Smooth muscle cell (in vitro differentiated cells): ENCODE results near the gene TUBG1. TPM values are rescaled to one million over a fixed set of nuclear protein-coding genes. Genes with fewer than 3 reads are reported as not detected.

ENCODE experiments used
- DNase-seq: peaks from one replicate; lab custom pipeline; 2025; ENCODE audit not compliant: unreplicated experiment; lab: John Stamatoyannopoulos, UW
- H2AFZ ChIP-seq: fragments of 200-600 bp; sonication (generic); 2 replicates; pipeline ENCODE4 v1.6.0; 2016; ENCODE audit warnings: antibody characterized with exemption, low read depth, mild to moderate bottlenecking
- H3F3A ChIP-seq: fragments of 200-600 bp; sonication (generic); 2 replicates; pipeline ENCODE4 v1.6.0; 2017; ENCODE audit warnings: antibody characterized with exemption, low read depth
- H3K27ac ChIP-seq: fragments of 200-600 bp; sonication (generic); 2 replicates; pipeline ENCODE4 v1.5.1; 2016; ENCODE audit warnings: low read depth, mild to moderate bottlenecking
- H3K27me3 ChIP-seq: fragments of 200-600 bp; sonication (generic); 2 replicates; pipeline ENCODE4 v1.6.1; 2016; ENCODE audit warnings: low read depth, mild to moderate bottlenecking
- H3K36me3 ChIP-seq: fragments of 200-600 bp; sonication (generic); 2 replicates; pipeline ENCODE4 v1.5.1; 2016; ENCODE audit warnings: low read depth
- H3K4me1 ChIP-seq: fragments of 200-600 bp; sonication (generic); 2 replicates; pipeline ENCODE4 v1.5.1; 2016; ENCODE audit warnings: low read depth
- H3K4me2 ChIP-seq: fragments of 200-600 bp; sonication (generic); 2 replicates; pipeline ENCODE4 v1.6.0; 2016; ENCODE audit warnings: mild to moderate bottlenecking
- H3K4me3 ChIP-seq: fragments of 200-600 bp; sonication (generic); 2 replicates; pipeline ENCODE4 v1.5.1; 2016; ENCODE audit warnings: mild to moderate bottlenecking
- H3K79me2 ChIP-seq: fragments of 200-600 bp; sonication (generic); 2 replicates; pipeline ENCODE4 v1.6.0; 2016; ENCODE audit warnings: low read depth, mild to moderate bottlenecking
- H3K9ac ChIP-seq: fragments of 200-600 bp; sonication (generic); 2 replicates; pipeline ENCODE4 v1.6.0; 2016; ENCODE audit warnings: low read depth
- H3K9me3 ChIP-seq: fragments of 200-600 bp; sonication (generic); replicated peaks from 2 replicates; pipeline ENCODE4 v1.5.1; 2016; ENCODE audit warnings: low read depth
- H4K20me1 ChIP-seq: fragments of 200-600 bp; sonication (generic); 2 replicates; pipeline ENCODE4 v1.6.0; 2016; ENCODE audit warnings: low read depth
- WGBS: methylation state at CpG from one replicate; pipeline ENCODE4 v1.1.7; 2016; ENCODE audit warnings: low lambda C conversion rate; 5-methylcytosine and 5-hydroxymethylcytosine counted together
- polyA plus RNA-seq: library from polyadenylated mRNA; unstranded; fragments of >200 nt; fragmentation: Nextera tagmentation; extraction: Ambion mirVana; gene quantifications from 2 replicates; pipeline ENCODE4 v1.2.1, GENCODE V29; 2016
- total RNA-seq: library from RNA; depleted of rRNA; stranded (reverse); fragments of >200 nt; gene quantifications from 2 replicates; pipeline ENCODE4 v1.2.3, GENCODE V29; 2014
- TF ChIP-seq, protein P1 (sequence below): fragments of 200-600 bp; sonication (generic); IDR thresholded peaks from 2 replicates; pipeline ENCODE4 v1.5.1; 2017; ENCODE audit warnings: borderline replicate concordance, mild to moderate bottlenecking, antibody characterized with exemption; ENCODE audit not compliant: insufficient read depth, poor library complexity, severe bottlenecking

TUBG1 gene
- total and polyA plus RNA-seq, 2 experiments from 2014 or later = 38.7 to 102 TPM

- TF ChIP-seq, protein P1, sequence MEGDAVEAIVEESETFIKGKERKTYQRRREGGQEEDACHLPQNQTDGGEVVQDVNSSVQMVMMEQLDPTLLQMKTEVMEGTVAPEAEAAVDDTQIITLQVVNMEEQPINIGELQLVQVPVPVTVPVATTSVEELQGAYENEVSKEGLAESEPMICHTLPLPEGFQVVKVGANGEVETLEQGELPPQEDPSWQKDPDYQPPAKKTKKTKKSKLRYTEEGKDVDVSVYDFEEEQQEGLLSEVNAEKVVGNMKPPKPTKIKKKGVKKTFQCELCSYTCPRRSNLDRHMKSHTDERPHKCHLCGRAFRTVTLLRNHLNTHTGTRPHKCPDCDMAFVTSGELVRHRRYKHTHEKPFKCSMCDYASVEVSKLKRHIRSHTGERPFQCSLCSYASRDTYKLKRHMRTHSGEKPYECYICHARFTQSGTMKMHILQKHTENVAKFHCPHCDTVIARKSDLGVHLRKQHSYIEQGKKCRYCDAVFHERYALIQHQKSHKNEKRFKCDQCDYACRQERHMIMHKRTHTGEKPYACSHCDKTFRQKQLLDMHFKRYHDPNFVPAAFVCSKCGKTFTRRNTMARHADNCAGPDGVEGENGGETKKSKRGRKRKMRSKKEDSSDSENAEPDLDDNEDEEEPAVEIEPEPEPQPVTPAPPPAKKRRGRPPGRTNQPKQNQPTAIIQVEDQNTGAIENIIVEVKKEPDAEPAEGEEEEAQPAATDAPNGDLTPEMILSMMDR = no peak
- Histone ChIP-seq H2AFZ (no peak overlapping the region), H3K9ac (no peak overlapping the region), H3K27ac (no peak overlapping the region), H3K36me3 (no peaks in the 10 kb centered on the region), H3F3A (no peaks in the 10 kb centered on the region), H3K4me2 (no peak overlapping the region), H3K4me3 (no peak overlapping the region), H3K4me1 (no peaks in the 10 kb centered on the region), H3K9me3 (no peaks in the 10 kb centered on the region), H3K27me3 (no peaks in the 10 kb centered on the region), H3K79me2 (no peaks in the 10 kb centered on the region), H4K20me1 (no peaks in the 10 kb centered on the region)
- no peak for DNase-seq
- WGBS = 96% methylated on average over 5 of the region's 5 CpGs
Observed at GRCh38 chr17:42647778-42648177, 38.3 kb downstream of the TUBG1 start.

DNA sequence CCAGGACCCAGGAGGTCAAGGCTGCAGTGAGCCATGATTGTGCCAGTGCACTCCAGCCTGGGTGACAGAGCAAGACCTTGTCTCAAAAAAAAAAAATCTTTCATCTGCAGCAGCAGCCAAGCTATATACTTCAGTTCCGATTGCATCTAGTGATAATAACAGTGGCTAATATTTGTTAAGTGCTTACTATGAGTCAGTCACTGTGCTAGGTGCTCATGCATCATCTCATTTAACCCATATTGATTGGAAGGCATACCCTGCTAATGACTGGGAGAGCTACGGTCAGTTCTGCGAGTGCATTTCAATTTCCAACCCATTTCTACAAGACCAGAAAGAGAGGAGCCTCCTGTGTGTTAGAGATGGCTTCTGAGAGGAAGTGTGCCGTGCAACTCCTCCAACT, 41.9 kb downstream of the TUBG1 start:
- H3K27me3 ChIP-seq = no peaks in the 10 kb centered on the region
- no peaks in the 10 kb centered on the region for H3K79me2 ChIP-seq
- DNase-seq = no peak

DNA sequence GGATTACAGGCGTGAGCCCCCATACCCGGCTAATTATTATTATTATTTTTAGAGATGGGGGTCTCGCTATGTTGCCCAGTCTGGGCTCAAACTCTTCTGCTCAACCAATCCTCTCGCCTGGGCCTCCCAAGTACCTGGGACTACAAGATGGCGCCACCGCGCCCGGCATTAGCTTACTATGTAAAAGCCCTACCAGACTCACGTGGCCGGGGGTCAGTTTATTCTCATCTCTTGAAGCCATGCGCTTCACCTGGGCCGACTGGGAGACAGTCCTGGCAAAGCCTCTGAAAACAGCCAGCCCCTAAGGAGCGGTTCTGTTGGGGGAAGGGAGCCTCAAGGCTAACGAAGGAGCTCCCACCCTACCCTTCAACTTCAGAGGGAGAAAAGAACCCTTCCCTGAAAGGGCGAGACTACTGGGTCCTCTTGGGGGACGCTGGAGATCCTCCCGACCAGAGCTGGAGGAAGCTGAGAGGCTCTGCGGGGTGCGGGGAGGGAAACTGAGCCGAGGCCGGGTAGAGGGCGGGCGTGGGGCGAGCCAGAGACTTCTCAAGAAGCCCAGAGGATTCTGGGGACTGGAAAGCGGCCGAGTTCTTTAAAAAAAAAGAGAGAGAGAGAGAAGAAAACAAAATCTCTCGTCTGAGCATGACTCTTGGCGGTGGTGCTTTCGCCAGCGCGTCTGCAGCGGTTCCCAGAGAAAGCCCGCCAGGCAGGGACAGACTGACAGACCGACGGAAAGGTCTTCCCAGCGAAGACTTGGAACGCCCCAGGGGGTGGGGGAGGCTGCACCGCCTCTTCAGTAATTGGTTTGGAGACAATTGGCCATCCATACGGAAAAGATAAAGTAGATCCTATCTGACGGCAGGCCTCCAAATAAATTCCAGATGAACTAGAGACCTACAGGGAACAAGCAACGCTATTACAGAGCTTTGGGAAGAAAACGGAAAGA, 44.0 kb downstream of the TUBG1 start:
- no peak for DNase-seq
- Histone ChIP-seq H3K36me3 (no peaks in the 10 kb centered on the region), H3F3A (peaks cover 7% of the 10 kb centered on the region), H3K27me3 (no peaks in the 10 kb centered on the region), H2AFZ (peak overlapping the region; percentile 93), H4K20me1 (no peaks in the 10 kb centered on the region), H3K9me3 (no peaks in the 10 kb centered on the region), H3K9ac (no peak overlapping the region), H3K4me1 (peaks cover 10% of the 10 kb centered on the region), H3K4me3 (peak overlapping the region; percentile 52), H3K79me2 (no peaks in the 10 kb centered on the region), H3K4me2 (peak overlapping the region; percentile 93), H3K27ac (peak overlapping the region; percentile 20)
- 28% methylated on average over 41 of the region's 42 CpGs for WGBS
- TF ChIP-seq, protein P1 = no peak

More for the DNA sequence above, 41.9 kb downstream of the TUBG1 start:
- no peaks in the 10 kb centered on the region for H3K36me3 ChIP-seq
- no peak overlapping the region for H3K9ac ChIP-seq
- no peak overlapping the region for H3K4me2 ChIP-seq
- no peaks in the 10 kb centered on the region for H4K20me1 ChIP-seq
- no peak overlapping the region for H2AFZ ChIP-seq
- 93% methylated on average over 4 of the region's 4 CpGs for WGBS
- H3K4me3 ChIP-seq = no peak overlapping the region
- no peaks in the 10 kb centered on the region for H3K9me3 ChIP-seq
- no peak overlapping the region for H3K27ac ChIP-seq
- H3K4me1 ChIP-seq = peaks cover 10% of the 10 kb centered on the region
- TF ChIP-seq, protein P1 = no peak
- H3F3A ChIP-seq = peaks cover 7% of the 10 kb centered on the region
